Cardiac fibroblast (primary cell): ENCODE results near the gene ANXA6.

Source experiments
- DNase-seq, 2 donors: peaks; one replicate each; pipeline versions ENCODE4 v3.0.0 to v3.0.0-alpha.2; 2010; ENCODE audit warnings: low read depth in 2 of 2
- H3K4me3 ChIP-seq, 2 donors: replicated peaks in 1 of 2; 1 replicate in 1 of 2; 2 replicates in 1 of 2; pipeline ENCODE4 v1.5.1; 2011; ENCODE audit warnings: low read depth in 2 of 2, low read length in 2 of 2, mild to moderate bottlenecking in 2 of 2, moderate library complexity in 1 of 2
- TF ChIP-seq, protein P1 (sequence below): IDR thresholded peaks from one replicate; pipeline ENCODE4 v1.5.1; 2011; ENCODE audit warnings: low read depth, mild to moderate bottlenecking, low read length, inconsistent platforms

Gene ANXA6

DNA sequence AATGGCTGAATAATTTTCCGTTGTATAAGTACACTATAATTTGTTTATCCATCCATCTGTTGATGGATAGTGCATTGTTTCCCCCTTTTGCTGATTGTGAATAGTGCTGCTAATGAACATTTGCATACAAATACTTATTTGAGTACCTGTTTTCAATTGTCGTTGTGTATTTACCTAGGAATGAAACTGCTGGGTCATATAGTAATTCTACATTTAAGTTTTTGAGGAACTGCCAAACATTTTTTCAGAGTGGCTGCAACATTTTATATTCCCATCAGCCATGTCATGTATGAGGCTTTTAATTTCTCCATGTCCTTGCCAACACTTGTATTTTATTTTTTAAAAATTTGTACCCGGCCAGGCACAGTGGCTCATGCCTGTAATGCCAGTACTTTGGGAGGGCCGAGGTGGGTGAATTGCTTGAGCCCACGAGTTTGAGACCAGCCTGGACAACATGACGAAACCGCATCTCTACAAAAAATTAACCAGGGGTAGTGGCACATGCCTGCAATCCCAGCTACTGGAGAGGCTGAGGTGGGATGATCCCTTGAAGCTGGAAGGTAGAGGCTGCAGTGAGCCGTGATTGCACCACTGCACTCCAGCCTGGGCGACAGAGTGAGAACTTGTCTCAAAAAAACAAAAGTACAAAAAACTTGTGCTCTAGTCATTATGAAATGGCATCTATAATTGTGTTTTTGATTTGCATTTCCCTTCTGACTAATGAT is 2.2 kb upstream of the ANXA6 start:
- DNase-seq, result no peak
- H3K4me3 ChIP-seq, result no peak overlapping the region
- TF ChIP-seq, protein P1, sequence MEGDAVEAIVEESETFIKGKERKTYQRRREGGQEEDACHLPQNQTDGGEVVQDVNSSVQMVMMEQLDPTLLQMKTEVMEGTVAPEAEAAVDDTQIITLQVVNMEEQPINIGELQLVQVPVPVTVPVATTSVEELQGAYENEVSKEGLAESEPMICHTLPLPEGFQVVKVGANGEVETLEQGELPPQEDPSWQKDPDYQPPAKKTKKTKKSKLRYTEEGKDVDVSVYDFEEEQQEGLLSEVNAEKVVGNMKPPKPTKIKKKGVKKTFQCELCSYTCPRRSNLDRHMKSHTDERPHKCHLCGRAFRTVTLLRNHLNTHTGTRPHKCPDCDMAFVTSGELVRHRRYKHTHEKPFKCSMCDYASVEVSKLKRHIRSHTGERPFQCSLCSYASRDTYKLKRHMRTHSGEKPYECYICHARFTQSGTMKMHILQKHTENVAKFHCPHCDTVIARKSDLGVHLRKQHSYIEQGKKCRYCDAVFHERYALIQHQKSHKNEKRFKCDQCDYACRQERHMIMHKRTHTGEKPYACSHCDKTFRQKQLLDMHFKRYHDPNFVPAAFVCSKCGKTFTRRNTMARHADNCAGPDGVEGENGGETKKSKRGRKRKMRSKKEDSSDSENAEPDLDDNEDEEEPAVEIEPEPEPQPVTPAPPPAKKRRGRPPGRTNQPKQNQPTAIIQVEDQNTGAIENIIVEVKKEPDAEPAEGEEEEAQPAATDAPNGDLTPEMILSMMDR, result no peak

DNA sequence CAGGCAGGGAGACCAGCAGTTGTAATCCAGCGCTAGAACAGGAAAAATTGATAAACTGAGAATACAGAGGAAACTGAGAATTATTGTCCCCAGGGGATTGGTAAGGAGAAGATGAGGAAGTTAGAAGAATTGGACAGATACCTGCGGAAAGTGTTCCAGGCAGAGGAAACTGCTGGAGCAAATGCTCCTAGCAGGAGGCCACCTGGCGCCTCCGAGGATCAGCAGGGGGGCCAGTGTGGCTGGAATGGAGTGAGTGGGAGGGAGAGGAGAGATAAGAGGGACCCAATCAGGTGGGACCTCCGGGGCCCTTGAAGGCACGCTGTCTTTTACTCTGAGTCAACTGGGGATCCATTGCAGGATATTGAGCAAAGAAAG is 695 bp upstream of the ANXA6 start:
- peak in 1 of 2 donors; percentile 29 for DNase-seq
- peak overlapping the region; percentile 95 to 99 for H3K4me3 ChIP-seq
- TF ChIP-seq, protein P1, result no peak

DNA sequence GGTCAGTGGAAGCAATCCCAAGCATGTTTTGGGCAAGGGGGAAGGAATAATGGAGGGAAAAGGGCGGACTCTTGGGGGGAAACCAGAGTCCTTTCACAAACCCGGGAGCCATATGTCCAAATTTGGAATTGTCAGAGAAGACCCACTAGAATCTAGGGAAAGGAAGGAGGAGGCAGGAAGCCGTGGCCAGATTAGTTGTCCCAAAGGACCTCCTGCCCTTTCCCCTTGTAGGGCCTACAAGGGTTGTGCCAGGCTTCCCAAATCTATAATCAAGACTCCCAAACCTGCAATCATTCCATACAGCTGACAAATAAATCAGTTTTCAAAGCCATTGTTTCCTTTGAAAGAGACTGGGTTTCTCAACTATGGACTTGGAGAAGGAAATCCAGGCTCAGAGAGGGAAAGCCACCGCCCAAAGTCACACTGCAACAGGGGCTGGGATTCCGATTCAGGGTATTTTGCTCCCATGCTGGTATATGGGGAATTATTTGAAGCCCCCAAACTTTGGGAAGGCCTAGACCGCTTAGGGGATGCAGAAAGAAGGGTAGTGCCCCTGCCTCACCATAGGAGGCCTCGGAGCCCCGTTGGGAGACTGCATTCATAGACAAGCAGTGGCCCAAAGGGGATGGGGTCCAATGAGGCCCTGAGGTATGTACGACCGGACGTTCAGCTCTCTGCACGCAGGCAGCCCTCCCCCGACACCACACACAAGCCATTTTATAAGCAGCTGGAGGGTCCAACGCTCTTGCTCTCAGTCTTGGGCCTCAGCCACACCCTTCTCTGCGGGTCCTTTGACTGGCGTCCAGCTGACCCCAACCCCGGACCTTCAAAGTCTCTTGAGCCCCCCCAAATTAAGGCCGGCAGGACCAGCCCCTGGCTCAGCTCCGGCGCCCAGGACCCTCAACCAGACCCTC is 815 bp downstream of the ANXA6 start:
- peak; percentile 37 to 44 for DNase-seq
- TF ChIP-seq, protein P1, result peak; percentile 6
- peak overlapping the region; percentile 95 to 99 for H3K4me3 ChIP-seq

DNA sequence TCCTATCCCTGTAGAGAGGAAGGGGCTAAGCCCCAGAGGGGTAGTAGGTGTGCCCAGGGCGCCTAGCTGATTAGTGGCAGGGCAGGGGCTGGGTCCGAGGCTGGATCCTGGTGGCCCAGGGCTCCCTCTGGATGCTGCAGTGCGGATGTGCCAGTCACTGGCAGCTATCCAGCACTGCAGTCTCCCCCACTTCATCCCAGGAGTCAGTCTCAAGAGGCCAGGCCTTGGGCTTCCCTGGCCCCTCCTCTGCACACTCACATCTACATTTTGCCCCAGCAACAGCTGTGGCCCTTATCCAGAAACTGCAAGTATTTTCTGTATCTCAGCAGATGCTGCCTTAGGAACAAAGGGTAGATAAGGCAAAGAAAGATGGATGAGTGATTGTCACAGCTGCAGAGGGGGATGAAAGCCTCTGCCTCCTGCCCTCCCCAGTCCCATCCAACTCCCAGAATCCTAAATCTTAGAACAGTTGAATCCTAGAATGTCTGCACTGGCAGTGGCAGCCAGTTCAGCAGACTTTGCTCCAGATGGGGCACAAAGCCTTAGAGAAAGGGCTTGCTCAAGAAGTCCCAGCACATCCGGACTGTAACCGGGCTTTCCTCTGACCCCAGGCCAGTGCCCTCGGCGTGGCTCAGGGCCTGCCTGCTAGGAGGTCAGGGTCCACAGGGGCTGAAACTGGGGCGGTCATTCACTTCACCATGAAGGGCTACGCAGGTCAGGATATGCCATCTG is 1.6 kb downstream of the ANXA6 start:
- H3K4me3 ChIP-seq, result peak overlapping the region; percentile 95 to 99
- TF ChIP-seq, protein P1, result no peak
- DNase-seq, result peak; percentile 63 to 74

DNA sequence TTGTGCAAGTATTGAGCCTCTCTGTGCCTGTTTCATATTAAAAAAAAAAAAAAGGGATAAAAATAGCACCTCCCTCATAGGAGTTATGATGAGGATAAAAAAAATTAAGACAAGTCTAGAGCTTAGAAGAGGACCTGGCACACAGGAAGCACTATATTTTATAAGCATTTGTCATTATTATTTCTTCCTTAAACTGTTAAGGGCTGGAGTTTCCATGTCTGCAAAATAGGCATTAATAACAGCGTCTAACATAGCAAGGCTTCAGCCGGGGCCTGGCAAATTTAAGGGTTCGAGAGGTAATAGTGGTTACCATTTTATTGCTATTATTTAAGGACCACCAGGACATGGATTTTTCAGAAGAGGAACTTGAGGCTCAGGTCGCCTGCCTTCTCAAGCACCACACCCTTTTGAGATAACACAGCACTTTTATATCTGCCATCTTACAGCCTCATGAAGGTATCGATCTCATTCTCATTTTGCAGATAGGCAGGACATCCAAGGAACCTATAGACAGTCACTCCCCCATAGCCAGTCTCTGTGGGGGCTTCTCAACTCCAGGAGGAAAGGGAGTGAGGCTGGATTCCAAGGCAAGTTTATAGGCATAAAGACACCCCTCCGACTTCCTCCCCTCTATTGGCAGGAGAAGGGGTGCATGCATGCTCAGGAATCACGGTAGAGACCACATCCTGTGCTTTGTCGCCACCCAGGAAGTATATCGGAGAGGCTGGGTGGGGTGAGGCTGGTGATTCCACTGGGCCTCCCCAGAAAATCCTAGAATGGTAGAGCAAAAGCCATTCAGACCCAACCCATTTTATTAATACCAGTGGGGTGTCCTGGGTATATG is 2.4 kb downstream of the ANXA6 start:
- peak overlapping the region; percentile 95 to 99 for H3K4me3 ChIP-seq
- TF ChIP-seq, protein P1, result no peak
- DNase-seq, result no peak

DNA sequence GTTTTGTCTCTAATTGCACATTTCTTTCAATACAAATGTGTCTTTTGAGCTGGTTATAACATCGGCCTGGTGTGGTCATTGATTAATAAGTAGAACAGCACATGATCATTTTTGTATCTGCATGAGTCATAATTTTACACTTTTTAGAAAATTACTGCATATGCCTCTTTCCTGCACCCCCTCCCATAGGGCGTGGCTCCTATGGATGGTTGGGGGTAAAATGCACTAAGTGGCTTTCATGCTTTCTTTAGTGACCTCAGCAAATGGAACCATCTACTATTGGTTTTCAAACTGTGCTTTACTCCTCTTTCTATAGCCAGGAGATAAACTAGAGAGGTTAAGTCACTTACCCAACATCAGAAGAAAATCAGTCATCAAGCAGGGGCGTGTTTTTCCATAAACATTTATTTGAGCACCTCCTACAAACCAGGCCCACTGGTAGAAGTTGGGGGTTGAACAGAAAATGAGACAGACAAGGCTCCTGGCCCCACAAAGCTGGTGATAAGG is 3.8 kb downstream of the ANXA6 start:
- DNase-seq, result no peak
- no peak overlapping the region for H3K4me3 ChIP-seq
- TF ChIP-seq, protein P1, result no peak
